ENCODE measurements around the gene WDR89.
A peak's percentile ranks its signal among the peaks of the same experiment; 100 is the strongest.
"Not testable (repeated sequence)": the region's sequence is repeated elsewhere in the genome, so short reads cannot be mapped to it uniquely, and the experiment has no call there.

The WDR89 gene

GRCh38 chr14:63604626-63605025 is 37.0 kb downstream of the WDR89 start:
- DNase-seq (ENCODE audit: extremely low read depth, insufficient read length), result no peak
- H3K27me3 ChIP-seq (replicated peaks; ENCODE audit: control insufficient read depth, insufficient read depth, low read length), result no peaks in the 10 kb centered on the region
- no peak overlapping the region for H3K4me3 ChIP-seq (replicated peaks; ENCODE audit: low read depth, low read length)
- no peaks in the 10 kb centered on the region; the same call in 1 of the 2 replicates for H3K36me3 ChIP-seq (ENCODE audit: control insufficient read depth, insufficient read depth, low read length)
- TF ChIP-seq CTCF (IDR thresholded peaks at IDR 0.05; ENCODE audit: insufficient read depth, low read length, poor library complexity, severe bottlenecking), result no peak

- Histone ChIP-seq H3K27me3 (replicated peaks; ENCODE audit: control insufficient read depth, insufficient read depth, low read length) (no peaks in the 10 kb centered on the region), H3K36me3 (ENCODE audit: control insufficient read depth, insufficient read depth, low read length) (peaks cover 1% of the 10 kb centered on the region)
Observed at GRCh38 chr14:63603749-63604277, 37.9 kb downstream of the WDR89 start.

GRCh38 chr14:63598807-63599206 is 42.9 kb downstream of the WDR89 start:
- peaks cover 1% of the 10 kb centered on the region; the same call in 1 of the 2 replicates for H3K36me3 ChIP-seq (ENCODE audit: control insufficient read depth, insufficient read depth, low read length)

More at GRCh38 chr14:63603749-63604277, 37.9 kb downstream of the WDR89 start:
- TF ChIP-seq CTCF (IDR thresholded peaks at IDR 0.05; ENCODE audit: insufficient read depth, low read length, poor library complexity, severe bottlenecking), result no peak
- H3K4me3 ChIP-seq (replicated peaks; ENCODE audit: low read depth, low read length), result no peak overlapping the region
- DNase-seq (ENCODE audit: extremely low read depth, insufficient read length), result no peak

GRCh38 chr14:63596998-63597658 is 44.5 kb downstream of the WDR89 start:
- H3K27me3 ChIP-seq (replicated peaks; ENCODE audit: control insufficient read depth, insufficient read depth, low read length), result no peaks in the 10 kb centered on the region
- H3K36me3 ChIP-seq (ENCODE audit: control insufficient read depth, insufficient read depth, low read length), result peaks cover 1% of the 10 kb centered on the region; the same call in 1 of the 2 replicates
- no peak for DNase-seq (ENCODE audit: extremely low read depth, insufficient read length)
- no peak overlapping the region for H3K4me3 ChIP-seq (replicated peaks; ENCODE audit: low read depth, low read length)
- TF ChIP-seq CTCF (IDR thresholded peaks at IDR 0.05; ENCODE audit: insufficient read depth, low read length, poor library complexity, severe bottlenecking), result no peak

More at GRCh38 chr14:63598807-63599206, 42.9 kb downstream of the WDR89 start:
- TF ChIP-seq CTCF (IDR thresholded peaks at IDR 0.05; ENCODE audit: insufficient read depth, low read length, poor library complexity, severe bottlenecking), result no peak
- no peaks in the 10 kb centered on the region for H3K27me3 ChIP-seq (replicated peaks; ENCODE audit: control insufficient read depth, insufficient read depth, low read length)
- DNase-seq (ENCODE audit: extremely low read depth, insufficient read length), result no peak
- H3K4me3 ChIP-seq (replicated peaks; ENCODE audit: low read depth, low read length), result no peak overlapping the region

- TF ChIP-seq CTCF (IDR thresholded peaks at IDR 0.05; ENCODE audit: insufficient read depth, low read length, poor library complexity, severe bottlenecking), result no peak
- H3K27me3 ChIP-seq (replicated peaks; ENCODE audit: control insufficient read depth, insufficient read depth, low read length), result no peaks in the 10 kb centered on the region
- H3K4me3 ChIP-seq (replicated peaks; ENCODE audit: low read depth, low read length), result no peak overlapping the region
- H3K36me3 ChIP-seq (ENCODE audit: control insufficient read depth, insufficient read depth, low read length), result peaks cover 1% of the 10 kb centered on the region; the same call in 1 of the 2 replicates
- DNase-seq (ENCODE audit: extremely low read depth, insufficient read length), result peak; percentile 8
Observed at GRCh38 chr14:63594455-63595372, 47.0 kb downstream of the WDR89 start.

GRCh38 chr14:63583046-63583445 is 58.6 kb downstream of the WDR89 start:
- not testable (repeated sequence) for H3K4me3 ChIP-seq (replicated peaks; ENCODE audit: low read depth, low read length); H3K36me3 ChIP-seq (ENCODE audit: control insufficient read depth, insufficient read depth, low read length); DNase-seq (ENCODE audit: extremely low read depth, insufficient read length); H3K27me3 ChIP-seq (replicated peaks; ENCODE audit: control insufficient read depth, insufficient read depth, low read length)
